ENCODE measurements around the gene PLEKHG2. TPM values are rescaled to one million over a fixed set of nuclear protein-coding genes. Genes with fewer than 3 reads are reported as not detected.
A peak's percentile ranks its signal among the peaks of the same experiment; 100 is the strongest.

The PLEKHG2 gene
- total RNA-seq, 3 donors from 2014 or later, result 8.0 to 11.8 (median 10.2) TPM

DNA sequence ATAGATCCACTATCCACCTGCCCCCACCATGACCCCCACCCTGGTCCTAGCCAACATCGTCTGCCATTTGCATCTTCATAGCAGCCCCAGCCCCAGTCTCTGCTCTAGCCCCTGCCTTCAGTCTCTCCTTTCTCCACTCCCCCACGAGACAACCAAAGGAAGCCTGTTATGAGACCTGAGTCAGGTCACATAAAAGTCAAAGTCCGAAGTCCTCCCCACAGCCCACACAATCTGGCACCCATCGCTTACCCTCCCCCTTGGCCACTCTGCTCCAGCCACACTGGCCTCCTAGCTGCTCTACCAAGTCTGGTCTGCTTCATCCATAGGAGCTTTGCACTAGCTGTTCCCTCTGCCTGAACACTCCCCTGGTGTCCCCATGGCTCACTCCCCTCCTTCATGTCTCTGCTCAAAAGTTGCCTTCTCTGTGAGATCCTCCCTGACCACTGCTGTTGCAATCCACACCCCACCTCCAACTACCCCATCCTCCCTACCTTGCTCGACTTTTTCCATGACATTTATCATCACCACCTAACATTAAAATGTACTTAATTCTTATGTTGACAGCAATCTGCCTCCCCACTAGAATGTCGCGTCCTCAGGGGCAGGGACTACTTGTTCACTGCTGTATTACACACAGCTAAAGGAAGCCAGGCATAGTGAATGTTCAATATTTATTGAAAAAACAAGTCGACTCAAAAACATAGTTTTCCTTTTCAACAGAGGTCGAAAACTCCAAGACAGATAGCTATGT is 1.2 kb upstream of the PLEKHG2 start:
- peak in 1 of 2 donors; percentile 69 for DNase-seq (ENCODE audit: low spot score in 2 of 2)
- Histone ChIP-seq H3K4me1 (peaks cover 0 to 3% of the 10 kb centered on the region in 2 donors), H3K27ac (peak overlapping the region; percentile 100), H3K4me3 (peak overlapping the region; percentile 81 to 98 (median 96)), H3K27me3 (no peaks in the 10 kb centered on the region), H3K36me3 (peaks cover 6% of the 10 kb centered on the region), H3K9me3 (no peaks in the 10 kb centered on the region)
- peak; percentile 66 for TF ChIP-seq POLR2A (IDR thresholded peaks at IDR 0.05)
- TF ChIP-seq, protein P1, sequence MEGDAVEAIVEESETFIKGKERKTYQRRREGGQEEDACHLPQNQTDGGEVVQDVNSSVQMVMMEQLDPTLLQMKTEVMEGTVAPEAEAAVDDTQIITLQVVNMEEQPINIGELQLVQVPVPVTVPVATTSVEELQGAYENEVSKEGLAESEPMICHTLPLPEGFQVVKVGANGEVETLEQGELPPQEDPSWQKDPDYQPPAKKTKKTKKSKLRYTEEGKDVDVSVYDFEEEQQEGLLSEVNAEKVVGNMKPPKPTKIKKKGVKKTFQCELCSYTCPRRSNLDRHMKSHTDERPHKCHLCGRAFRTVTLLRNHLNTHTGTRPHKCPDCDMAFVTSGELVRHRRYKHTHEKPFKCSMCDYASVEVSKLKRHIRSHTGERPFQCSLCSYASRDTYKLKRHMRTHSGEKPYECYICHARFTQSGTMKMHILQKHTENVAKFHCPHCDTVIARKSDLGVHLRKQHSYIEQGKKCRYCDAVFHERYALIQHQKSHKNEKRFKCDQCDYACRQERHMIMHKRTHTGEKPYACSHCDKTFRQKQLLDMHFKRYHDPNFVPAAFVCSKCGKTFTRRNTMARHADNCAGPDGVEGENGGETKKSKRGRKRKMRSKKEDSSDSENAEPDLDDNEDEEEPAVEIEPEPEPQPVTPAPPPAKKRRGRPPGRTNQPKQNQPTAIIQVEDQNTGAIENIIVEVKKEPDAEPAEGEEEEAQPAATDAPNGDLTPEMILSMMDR (IDR thresholded peaks at IDR 0.05), result peak in 1 of 3 donors; percentile 6
- peak; percentile 9 to 100 (median 80) for TF ChIP-seq POLR2AphosphoS5 (IDR thresholded peaks at IDR 0.05)
- intact Hi-C loops (cut with DNase I; ENCODE audit: low total_unique reads), result no loop called here

DNA sequence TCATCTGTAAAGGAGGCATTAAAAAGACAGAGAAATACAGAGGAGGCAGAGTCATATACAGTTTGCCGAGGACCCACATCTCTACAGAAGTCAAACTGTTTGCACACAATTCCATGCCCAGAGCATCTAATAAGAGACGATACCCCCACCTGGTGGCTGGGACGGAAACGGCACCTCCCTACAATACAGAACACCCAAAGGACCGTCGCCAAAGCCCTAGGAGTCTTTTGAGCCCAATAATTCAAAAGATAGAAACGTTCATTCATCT is 703 bp upstream of the PLEKHG2 start:
- Histone ChIP-seq H3K4me3 (peak overlapping the region; percentile 81 to 98 (median 96)), H3K36me3 (peaks cover 6% of the 10 kb centered on the region), H3K27ac (peak overlapping the region; percentile 100), H3K27me3 (no peaks in the 10 kb centered on the region), H3K4me1 (peaks cover 0 to 1% of the 10 kb centered on the region in 2 donors), H3K9me3 (no peaks in the 10 kb centered on the region)
- TF ChIP-seq POLR2A (IDR thresholded peaks at IDR 0.05), result no peak
- TF ChIP-seq, protein P1 (IDR thresholded peaks at IDR 0.05), result peak; percentile 94 to 99 (median 99)
- DNase-seq (ENCODE audit: low spot score in 2 of 2), result peak; percentile 92 to 94
- intact Hi-C loops (cut with DNase I; ENCODE audit: low total_unique reads), result no loop called here

DNA sequence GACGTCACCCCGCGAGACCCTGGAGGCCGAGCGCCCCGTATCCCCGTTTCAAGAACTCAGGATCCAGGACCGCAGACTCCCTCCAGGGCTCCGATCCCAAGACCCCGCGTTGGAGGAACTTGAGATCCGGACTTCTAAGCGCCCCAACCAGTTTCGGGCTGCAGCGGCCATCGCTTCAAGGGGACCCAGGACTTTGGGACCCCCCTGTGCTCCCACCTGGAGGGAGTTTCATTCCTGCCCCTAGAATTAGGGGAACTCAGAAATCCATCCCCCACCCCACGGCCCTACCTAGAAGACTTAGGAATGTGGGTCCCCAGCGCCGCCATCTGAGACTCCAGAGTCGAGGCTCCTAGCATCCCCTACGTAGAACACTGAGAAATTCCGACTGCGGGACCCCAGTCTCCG is 400 bp downstream of the PLEKHG2 start:
- Histone ChIP-seq H3K4me1 (no peaks in the 10 kb centered on the region), H3K27me3 (no peaks in the 10 kb centered on the region), H3K9me3 (no peaks in the 10 kb centered on the region), H3K36me3 (peaks cover 4% of the 10 kb centered on the region), H3K4me3 (peak overlapping the region; percentile 81 to 98 (median 96)), H3K27ac (peak overlapping the region; percentile 100)
- intact Hi-C loops (cut with DNase I; ENCODE audit: low total_unique reads), result no loop called here
- TF ChIP-seq POLR2A (IDR thresholded peaks at IDR 0.05) (peak; percentile 46), POLR2AphosphoS5 (IDR thresholded peaks at IDR 0.05) (peak in 1 of 3 donors; percentile 5)
- TF ChIP-seq, protein P1 (IDR thresholded peaks at IDR 0.05), result peak in 1 of 3 donors; percentile 15
- DNase-seq (ENCODE audit: low spot score in 2 of 2), result no peak

DNA sequence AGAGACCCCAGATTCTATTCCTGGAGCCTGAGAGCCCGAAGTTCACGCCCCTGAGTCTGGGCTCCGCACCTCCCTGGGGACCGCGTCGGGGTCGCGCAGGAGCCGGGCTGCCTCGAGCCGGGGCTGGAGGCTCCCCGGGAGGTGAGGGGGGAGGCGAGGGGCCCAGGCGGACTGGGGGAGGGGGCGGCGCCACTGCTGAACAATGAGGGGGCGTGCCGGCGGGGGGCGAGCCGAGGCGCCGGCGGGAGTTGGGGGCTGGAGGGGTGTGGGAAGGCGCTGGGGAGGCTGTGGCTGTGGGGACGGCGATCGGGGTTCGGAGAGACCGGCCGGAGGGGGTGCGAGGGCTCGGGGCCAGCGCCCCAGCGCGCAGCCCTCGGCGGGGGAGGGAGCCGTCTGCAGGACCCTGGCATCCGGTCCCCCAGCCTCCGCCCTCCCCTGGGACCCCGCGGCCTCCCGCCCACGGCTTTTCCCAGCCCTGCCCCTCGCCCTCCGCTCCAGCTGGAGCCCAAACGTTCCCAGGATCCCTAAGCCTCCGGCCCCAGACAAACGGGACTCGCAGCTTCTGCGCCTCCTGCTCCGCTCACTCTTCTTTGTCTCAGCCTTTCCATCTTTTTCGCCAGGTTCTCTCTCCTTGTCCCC is 922 bp downstream of the PLEKHG2 start:
- intact Hi-C loops (cut with DNase I; ENCODE audit: low total_unique reads), result no loop called here

DNA sequence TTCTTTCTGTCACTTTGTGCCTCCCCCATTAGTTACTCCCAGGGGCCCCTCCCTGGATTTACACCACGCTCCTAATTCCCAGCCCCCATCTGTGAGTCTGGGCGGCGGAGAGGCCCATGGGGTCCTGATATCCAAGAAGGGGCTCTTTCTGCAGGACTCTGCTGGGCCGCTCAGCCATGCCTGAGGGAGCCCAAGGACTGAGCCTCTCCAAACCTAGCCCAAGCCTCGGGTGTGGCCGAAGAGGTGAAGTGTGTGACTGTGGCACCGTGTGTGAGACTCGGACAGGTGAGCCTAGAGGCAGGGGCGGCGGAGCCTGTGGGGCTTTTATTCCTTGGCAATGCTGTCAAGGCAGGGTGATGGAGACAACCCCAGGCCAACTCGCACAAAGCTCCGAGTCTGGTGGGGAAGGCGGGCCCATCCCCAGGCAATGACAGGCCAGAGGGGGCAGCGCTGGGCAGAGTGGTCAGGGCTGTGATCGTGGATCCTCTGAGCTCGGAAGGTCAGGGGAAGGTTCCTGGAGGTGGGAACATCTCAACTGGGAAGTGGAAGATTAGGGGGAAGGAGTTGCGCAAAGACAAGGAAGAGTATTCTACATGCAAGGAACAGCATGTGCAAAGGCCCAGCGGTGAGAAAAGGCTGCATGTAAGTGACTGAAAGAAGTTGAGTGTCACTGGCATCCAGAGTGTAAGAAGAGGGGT is 1.6 kb downstream of the PLEKHG2 start:
- DNase-seq (ENCODE audit: low spot score in 2 of 2), result no peak
- no peaks in the 10 kb centered on the region for H3K36me3 ChIP-seq
- H3K9me3 ChIP-seq, result no peaks in the 10 kb centered on the region
- H3K4me1 ChIP-seq, result no peaks in the 10 kb centered on the region
- H3K27me3 ChIP-seq, result no peaks in the 10 kb centered on the region
- intact Hi-C loops (cut with DNase I; ENCODE audit: low total_unique reads), result no loop called here
- peak overlapping the region; percentile 100 for H3K27ac ChIP-seq
- TF ChIP-seq POLR2A (IDR thresholded peaks at IDR 0.05) (no peak), POLR2AphosphoS5 (IDR thresholded peaks at IDR 0.05) (peak in 2 of 3 donors; percentile 6 to 44)
- peak overlapping the region; percentile 81 to 98 (median 96) for H3K4me3 ChIP-seq

More for the DNA sequence above, 922 bp downstream of the PLEKHG2 start:
- H3K4me3 ChIP-seq, result peak overlapping the region; percentile 81 to 98 (median 96)
- peak in 1 of 2 donors; percentile 61 for DNase-seq (ENCODE audit: low spot score in 2 of 2)
- H3K9me3 ChIP-seq, result no peaks in the 10 kb centered on the region
- peak overlapping the region; percentile 100 for H3K27ac ChIP-seq
- no peaks in the 10 kb centered on the region for H3K27me3 ChIP-seq
- no peaks in the 10 kb centered on the region for H3K4me1 ChIP-seq
- no peak for TF ChIP-seq POLR2A (IDR thresholded peaks at IDR 0.05)
- TF ChIP-seq POLR2AphosphoS5 (IDR thresholded peaks at IDR 0.05), result peak in 1 of 3 donors; percentile 10
- H3K36me3 ChIP-seq, result no peaks in the 10 kb centered on the region
